Smooth muscle cell of bladder (primary cell): ENCODE results near the gene PRDX3. TPM values are rescaled to one million over a fixed set of nuclear protein-coding genes. Genes with fewer than 3 reads are reported as not detected.

Source experiments
- total RNA-seq: library from RNA; depleted of rRNA; stranded (reverse); fragments of >200 nt; gene quantifications from 2 replicates; pipeline ENCODE4 v1.2.3, GENCODE V29; 2014

Gene PRDX3
- total RNA-seq = 134 and 153 TPM in 2 replicates

GRCh38 chr10:119178372-119179119 lies at the start of gene PRDX3:
PRDX3 (minus strand) TSS chr10:119178812; CDS start chr10:119178790, 22 bp downstream.

DNA sequence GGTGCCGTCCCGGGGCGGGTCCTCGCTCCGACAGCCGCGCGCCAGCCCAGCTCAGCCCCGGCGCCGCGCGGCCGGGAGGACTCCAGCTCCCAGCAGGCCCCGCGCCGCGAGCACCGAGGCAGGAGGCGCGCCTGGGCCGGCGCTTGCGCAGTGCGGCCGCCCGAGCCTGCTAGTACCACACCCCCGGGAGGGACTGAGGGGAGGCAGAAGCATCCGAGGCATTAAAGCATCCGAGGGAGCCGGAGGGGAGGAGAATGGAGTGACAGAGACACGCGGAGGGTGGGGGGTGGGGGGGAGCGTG lies 28.7 kb upstream of the PRDX3 start, which contains the start of gene GRK5:
Gene GRK5 (plus strand): TSS at position 206 of the 301 bp plus-strand sequence. CDS start 347 bp downstream, outside the sequence.

DNA sequence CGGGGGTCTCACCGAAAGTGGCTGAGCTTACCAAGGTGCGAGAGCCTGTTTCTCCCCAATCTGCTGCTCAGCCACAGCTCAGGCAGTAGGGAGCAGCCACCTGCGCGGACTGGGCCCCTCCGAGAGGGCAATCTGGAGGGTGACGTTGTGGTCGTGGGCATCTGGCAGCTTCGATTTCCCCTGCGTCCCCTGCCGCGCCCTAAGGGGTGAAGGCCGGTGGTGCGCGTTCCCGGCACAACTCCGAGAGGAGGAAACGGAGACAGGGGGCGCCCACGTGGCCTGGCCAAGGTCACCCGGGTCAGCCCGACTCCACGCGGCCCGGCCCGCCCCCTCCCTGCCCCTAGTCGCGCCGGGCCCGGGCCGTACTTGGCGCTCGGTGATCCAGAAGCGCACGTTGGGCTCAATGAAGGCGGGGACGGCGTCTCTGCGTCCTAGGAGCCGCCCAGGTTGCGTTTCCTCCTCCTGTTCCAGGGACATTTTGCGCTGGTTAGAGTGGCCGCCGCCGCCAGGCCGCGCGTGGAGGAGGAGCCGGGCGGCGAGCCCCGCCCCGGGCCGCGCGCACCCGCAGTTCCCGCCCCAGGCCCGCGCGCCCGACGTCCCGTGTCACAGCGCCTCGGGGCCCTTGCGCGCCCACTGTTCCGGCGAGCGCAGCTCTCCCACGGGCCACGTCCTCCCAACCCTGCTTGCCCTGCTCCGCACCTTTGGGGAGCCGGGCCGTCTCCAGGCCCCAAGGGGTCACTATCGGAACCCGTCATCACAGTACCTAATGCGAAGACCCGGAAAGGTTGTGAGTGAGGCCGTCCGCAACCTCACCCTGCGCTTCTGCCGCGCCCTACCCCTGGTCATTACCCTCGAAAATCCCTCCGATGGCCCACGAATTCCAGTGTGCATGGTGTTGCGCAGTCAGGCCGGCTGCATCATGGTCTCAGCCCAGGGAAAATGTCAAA lies 13.2 kb downstream of the PRDX3 start, which contains the start of gene SFXN4:
Gene SFXN4 (minus strand): TSS at position 544 of the 947 bp plus-strand sequence. CDS start 67 bp downstream, at position 477.

Other genes starting within 250 kb of the PRDX3 start
- gene NANOS1, start 149.1 kb downstream of the PRDX3 start, total RNA-seq = 0.14 and 0.18 TPM in 2 replicates
- 91.2 and 117 TPM in 2 replicates for gene EIF3A, start 98.0 kb downstream of the PRDX3 start, total RNA-seq
- 102 and 106 TPM in 2 replicates for gene DENND10, start 74.7 kb downstream of the PRDX3 start, total RNA-seq
- gene SFXN4, start 13.1 kb downstream of the PRDX3 start, total RNA-seq = 9.5 and 11.5 TPM in 2 replicates
- gene GRK5, start 28.8 kb upstream of the PRDX3 start, total RNA-seq = 29.8 and 42.1 TPM in 2 replicates